CD4-positive, alpha-beta T cell treated with Interleukin-17A for 4 hours (primary cell): Measurements from ENCODE around the gene OR10R2.
"Not testable (repeated sequence)": the region's sequence is repeated elsewhere in the genome, so short reads cannot be mapped to it uniquely, and the experiment has no call there.

Experiments used
- DNase-seq: peaks from one replicate; pipeline ENCODE4 v3.0.0-alpha.2; 2020; ENCODE audit warnings: mixed read lengths

The OR10R2 gene, protein sequence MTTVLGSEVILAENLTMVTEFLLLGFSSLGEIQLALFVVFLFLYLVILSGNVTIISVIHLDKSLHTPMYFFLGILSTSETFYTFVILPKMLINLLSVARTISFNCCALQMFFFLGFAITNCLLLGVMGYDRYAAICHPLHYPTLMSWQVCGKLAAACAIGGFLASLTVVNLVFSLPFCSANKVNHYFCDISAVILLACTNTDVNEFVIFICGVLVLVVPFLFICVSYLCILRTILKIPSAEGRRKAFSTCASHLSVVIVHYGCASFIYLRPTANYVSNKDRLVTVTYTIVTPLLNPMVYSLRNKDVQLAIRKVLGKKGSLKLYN

DNA sequence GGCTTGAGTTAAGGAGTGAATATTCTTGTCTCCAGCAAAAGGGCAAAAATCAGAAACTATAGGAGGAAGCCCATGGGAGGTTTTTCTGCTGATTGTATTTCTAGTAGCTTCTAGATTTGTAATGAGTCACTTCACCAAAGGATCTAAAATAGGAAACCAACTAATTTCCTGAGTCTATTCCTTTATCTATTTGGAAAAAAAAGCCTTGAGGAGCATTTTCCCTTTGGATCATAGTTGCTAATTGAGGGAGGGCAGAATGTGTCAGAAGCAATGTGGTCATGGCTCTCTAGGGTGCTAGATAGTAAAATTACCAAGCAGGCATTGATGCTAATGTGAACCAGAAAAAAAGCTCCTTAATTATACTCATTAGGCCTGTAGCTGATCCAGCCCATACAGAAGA is at the start of gene OR10R2:
OR10R2 (plus strand) TSS at position 301 of the 400 bp plus-strand sequence. CDS start 106 bp downstream, outside the sequence.
- no peak for DNase-seq

DNA sequence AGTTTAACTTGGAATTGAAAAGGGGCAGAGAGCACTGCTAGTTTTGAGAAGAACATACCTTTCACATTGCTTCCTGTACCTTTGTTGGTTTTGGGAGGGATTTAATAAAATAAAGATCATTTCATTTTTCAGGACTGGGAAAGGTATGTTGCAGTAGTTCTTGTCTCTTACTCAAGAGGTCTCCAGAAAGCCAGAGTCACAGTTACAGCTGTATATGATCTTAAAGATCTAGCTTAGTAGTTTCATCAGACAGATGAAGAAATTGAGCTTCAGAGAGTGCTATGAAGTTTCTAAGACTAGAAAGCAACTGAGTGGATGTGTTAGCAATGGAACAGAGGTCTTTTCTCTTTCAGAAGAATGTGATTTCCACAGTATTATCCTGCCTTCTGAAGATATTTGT is 47.0 kb upstream of the OR10R2 start:
- DNase-seq: no peak

DNA sequence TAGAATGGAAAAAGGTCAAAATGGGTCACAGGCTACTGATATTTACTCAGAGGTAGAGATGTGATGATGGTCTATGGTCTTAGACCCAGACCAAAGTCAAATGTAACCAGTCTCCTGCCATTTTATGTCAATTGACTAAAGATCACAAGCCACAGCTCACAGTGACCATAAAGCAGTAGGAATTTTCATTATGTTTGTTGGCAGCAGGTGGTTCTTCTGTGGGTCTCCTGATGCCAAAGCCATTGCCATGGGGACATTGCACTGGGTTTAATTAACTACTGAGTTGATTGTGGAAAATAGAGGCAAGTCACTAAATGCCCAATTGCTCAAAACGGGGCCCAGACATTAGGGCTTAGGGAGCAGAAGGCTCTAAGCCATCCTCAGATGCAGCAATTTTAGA is 45.9 kb upstream of the OR10R2 start, which contains the start of gene OR10K2:
OR10K2 (minus strand) TSS at position 101 of the 400 bp plus-strand sequence. CDS start 5,371 bp downstream, outside the sequence.
- DNase-seq: no peak

DNA sequence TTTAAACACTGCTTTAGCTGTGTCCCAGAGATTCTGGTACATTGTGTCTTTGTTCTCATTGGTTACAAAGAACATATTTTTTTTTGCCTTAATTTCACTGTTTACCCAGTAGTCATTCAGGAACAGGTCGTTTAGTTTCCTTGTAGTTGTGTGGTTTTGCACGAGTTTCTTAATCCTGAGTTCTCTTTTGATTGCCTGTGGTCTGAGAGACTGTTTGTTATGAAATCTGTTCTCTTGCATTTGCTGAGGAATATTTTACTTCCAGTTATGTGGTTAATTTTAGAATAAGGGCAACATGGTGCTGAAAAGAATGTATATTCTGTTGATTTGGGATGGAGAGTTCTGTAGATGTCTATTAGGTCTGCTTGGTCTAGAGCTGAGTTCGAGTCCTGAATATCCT is 41.9 kb upstream of the OR10R2 start:
- DNase-seq: not testable (repeated sequence)

DNA sequence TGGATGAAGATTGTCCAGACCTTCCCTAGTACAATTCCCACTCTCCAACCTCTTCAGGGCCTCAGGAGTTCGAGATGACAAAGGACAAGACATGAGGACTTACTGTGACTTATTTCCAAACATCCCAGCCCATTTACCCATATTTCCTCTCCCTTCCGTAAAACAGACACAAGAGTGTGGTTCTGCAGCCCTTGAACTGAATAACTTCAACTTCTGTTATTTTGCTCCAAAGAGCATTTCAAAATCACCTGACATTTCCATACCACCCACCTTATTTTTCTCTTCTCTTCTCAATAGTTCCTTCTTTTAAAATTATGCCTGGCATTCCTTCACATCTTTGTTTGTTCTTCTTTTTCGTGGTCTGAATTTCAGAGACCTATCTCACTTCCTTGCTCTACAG is 37.3 kb upstream of the OR10R2 start:
- no peak for DNase-seq

DNA sequence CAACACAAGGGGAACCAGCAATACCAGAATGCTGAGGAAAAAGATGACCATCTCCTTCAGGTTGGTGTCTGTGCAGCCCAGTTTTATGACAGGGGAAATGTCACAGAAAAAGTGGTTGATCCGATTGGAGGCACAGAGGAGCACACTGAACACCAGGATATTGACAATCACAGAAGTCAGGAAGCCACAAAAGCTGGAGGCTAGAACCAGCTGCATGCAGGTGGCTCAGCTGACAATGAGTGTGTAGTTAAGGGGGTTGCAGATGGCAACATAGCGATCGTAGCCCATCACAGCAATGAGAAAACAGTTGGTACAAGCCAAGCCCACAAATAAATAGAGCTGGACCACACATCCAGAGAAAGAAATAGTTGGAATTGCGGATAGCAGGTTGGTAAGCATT is 26.6 kb upstream of the OR10R2 start:
- no peak for DNase-seq

DNA sequence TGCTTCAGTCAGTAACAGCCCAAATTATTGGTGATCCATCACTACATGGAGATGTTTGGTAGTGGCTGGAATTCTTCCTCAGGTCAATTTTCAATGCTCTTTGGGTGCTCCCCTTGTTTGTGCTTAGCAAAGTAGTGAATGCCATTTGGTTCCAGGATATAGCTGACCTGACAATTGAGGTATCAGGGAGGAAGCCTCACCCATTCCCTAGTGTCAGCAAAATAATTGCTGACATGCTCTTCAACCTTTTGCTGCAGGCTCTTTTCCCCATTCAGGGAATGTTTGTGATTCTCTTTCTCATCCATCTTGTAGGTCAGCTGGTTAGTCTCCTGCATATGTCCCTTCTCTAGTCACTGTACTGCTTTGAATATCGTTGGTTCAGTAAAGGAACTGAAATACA is 17.5 kb upstream of the OR10R2 start:
- no peak for DNase-seq

DNA sequence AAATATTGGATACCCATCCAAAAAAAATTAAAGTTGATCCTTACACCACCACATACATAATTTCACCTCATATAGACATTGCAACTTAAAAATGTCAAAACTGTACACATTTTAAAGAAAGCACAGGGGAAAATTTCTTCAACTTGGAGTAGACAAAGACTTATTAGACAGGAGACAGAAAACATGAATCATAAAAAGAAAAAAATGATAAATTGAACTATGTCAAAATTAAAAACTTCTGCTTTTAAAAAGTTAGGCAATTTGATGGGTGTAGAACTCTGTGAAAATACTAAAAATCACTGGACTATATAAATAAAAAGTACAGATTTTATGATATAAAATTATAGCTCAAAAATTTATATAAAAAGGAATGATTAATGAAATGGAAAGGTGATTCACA is 14.8 kb upstream of the OR10R2 start:
- no peak for DNase-seq

DNA sequence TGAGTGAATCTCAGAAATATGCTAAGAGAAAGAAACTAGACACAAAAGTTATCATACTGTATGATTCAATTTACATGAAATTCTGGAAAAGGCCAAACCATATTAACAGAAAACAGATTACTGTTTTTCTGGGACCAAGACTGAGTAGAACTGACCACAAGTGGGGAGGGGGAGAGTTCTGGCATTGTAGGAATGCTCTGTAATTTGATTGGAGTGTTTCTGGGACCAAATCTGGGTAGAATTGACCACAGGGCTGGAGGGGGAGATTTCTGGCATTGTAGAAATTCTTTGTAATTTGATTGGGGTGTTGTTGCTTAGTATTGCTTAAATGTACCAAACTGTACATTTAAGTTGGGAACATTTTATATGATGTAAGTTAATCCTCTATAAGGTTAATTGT is 13.8 kb upstream of the OR10R2 start:
- no peak for DNase-seq

DNA sequence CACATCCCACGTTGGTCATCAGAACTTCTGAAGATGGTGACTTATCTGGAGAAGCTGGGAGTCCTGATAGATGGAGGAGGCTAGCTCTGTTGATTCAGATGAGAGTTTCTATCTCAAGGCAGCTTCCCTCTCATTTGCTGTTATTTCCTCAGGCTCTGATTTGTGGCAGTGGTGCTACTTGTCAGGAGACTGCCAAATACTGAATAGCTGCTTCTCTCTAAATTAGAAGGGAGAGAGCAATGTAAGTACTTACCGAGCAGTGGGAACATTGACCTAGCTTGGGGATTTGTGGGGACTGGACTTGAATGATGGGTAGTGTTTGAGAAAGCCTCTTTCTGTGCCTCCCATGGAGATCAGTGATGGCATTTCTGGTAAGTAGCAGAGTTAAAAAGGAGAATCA is 10.5 kb upstream of the OR10R2 start, which contains the start of gene OR10K1:
OR10K1 (plus strand) TSS at position 301 of the 400 bp plus-strand sequence. CDS start 3,728 bp downstream, outside the sequence.
- no peak for DNase-seq

DNA sequence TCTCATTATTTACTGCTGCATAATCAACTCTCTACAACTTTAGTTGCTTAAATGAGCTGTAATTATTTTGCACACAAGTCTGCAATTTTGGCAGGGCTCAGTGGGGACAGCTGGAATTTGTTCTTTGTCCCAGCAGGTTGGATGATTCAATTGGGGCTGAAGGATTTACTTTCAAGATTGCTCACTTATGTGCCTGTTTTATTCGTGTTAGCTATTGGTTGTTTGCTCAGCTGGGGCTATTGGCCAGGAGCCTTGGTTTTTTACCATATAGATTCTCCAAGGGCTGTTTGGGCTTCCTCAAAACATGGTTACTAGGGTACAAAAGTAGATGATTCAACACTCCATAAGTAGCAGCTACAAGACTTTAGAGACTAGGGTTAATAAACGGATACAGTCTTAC is 13.4 kb downstream of the OR10R2 start:
- DNase-seq: no peak

DNA sequence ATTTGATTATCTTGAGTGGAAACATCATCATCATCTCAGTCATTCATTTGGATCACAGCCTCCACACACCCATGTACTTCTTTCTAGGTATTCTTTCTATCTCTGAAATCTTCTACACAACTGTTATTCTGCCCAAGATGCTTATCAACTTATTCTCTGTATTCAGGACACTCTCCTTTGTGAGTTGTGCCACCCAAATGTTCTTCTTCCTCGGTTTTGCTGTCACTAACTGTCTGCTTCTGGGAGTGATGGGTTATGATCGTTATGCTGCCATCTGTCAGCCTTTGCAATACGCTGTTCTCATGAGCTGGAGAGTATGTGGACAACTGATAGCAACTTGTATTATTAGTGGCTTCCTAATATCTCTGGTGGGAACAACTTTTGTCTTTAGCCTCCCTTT is 19.3 kb downstream of the OR10R2 start:
- no peak for DNase-seq

DNA sequence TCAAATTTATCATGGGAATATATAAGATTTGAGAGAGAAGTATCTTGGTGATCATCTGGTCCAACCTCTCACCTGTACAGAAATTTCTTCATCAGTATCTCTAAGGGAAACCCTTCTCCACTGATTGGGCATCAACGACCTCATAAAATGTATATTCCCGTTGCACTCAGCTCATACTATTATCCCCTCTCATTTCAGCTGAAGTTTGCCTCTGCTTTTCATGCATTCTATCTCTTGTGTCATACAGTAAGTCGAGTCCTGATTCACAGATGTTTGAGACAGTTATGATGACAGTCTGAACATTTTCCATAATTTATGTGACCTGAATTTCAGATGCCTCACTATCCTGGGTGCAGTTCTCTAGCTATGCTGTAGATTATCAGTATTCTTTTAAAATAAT is 21.0 kb downstream of the OR10R2 start:
- DNase-seq: no peak

DNA sequence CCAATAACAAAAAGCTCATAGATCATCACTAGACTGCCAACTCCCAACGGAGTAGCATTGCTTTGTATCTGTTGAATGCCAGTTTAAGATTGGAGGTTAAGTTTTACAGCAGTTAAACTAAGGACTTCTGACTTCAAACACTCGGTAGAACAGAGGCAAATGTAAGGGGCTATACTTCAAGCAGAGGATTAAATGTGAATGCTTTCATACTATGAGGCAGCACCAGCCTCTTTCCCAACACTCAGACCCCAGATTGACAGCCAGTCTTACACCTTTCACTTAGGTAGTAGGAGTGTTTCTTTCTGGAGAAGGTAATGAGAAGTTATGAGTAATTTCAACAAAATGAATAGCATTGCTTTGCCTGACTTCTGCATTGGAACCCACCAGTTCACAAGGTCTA is 22.8 kb downstream of the OR10R2 start:
- no peak for DNase-seq

DNA sequence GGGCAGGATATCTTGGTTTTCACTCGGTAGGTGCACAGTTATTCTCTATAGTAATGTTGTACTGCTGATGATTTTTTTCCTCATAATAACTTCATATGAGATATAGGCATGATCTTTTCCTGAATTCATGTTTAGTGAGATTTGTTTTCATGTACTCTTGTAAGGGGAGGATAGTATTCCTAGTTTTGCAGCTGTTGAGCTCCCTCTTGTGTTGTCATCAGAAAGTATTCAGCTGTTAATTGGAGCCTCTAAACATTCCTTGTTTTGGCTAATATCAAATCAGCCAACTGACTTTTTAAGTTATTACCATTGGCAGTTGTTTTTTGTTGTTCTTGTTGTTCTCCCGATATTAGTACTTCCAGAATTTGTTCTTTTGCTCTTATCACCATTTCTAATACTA is 24.4 kb downstream of the OR10R2 start:
- DNase-seq: no peak

DNA sequence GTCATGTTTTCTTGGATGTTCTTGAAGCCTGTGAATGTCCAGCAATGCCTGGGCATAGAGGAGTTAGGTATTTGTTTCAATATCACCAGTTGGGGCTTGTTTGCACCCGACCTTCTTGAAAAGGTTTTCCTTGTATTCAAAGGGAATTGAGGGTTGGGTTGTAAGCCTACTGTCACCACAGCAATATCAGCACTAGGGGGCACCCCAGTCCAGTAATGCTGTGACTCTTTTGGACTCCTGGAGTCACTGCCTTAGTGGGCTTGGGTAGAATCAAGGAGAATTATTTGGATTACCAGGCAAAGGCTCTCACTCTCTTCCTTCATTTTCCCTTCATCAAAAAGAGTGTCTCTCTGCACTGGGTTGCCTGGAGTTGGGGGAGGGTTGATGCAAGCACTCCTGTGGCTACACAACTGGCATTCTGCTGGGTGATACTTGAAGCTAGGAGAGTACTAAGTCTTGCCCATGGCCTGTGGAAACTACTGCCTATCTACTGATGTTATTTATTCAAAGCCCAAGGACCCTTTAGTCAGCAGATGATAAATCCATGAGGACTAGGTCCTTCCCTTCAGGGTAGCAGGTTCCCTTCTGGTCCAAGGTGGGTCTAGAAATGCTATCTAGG is 34.5 kb downstream of the OR10R2 start:
- peak; percentile 42 for DNase-seq

DNA sequence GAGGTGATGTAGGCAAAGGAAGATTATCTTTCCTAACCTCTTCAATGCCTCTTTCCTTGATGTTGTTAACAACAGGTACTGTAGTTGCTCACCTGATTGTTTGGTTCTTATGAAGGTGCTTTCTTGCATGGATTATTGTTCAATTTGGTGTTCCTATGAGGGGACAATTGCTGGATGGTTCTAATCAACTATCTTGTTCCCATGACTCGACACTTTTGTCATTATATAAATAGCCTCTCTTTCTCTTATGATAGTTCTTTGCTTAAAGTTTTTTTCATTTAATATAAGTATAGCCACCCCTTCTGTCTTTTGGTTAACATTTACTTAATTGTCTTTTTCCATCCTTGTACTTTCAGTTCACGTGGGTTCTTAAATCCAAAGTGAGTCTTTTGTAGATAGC is 35.5 kb downstream of the OR10R2 start:
- no peak for DNase-seq

DNA sequence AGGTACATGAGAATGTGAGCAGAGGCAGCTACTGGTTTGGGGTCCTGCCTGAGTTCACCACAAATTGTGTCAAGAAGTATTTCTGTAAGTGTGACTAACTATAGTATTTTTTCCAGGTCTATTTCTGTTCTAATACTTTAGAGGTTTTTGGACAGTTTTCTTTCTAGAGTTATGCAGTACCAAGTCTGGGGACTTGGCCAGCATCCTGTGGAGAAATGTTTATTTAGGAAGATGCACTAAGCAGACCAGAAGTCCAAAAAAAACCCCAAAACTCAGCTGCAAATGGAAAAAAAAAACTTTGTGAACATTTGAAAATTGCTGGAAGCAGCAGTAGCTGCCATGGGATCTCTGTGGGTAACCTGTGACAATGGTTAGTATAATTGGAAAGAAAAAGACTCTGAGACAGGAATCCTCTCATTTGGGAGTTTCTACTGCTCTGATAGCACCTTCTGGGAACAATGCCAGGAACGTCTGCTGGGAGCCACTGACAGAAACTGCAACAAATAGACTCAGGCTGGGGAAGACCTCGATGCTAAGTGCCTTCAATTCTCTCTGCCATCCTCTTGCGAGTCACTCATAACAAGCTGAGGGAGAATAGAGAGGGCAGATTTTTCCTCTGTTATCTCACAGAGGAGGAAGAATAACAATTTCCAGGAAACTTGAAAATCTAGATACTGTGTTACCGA is 37.6 kb downstream of the OR10R2 start:
- no peak for DNase-seq

DNA sequence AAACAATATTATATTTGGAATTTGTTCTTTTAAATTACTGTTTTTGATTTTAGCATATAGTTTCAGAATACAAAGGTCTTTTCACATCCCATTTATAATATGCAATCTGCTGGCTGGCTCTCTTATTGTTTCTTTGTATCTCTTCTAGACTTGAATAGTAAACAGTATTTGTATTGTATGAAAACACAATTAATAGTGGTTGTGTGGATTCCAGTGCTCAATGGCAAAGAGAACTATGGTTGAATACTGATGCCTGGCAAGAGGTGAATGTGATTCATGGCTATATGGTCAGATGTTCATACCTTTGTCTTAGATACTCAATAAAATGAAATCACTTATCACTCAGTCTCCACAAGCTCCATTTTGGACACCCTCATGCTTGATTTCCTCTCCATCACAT is 44.9 kb downstream of the OR10R2 start:
- DNase-seq: no peak

DNA sequence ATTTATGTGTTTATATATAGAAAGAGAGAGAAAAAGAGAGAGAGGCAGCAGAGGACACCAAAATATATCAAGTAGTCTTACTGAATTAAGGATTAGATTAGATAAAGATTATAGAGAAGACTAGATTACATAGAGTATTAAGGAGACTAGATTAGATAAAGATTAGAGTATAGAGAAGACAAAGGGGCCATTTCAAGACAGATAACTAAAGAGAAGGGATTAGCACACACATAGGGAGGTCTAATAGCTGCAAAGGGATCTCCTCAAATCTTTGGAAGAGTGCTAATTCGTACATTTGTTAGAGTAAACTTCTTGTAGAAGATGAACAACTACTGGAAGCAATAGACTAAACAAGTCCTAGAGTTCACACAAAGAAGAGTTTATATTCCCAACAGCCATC is 48.0 kb downstream of the OR10R2 start:
- no peak for DNase-seq

DNA sequence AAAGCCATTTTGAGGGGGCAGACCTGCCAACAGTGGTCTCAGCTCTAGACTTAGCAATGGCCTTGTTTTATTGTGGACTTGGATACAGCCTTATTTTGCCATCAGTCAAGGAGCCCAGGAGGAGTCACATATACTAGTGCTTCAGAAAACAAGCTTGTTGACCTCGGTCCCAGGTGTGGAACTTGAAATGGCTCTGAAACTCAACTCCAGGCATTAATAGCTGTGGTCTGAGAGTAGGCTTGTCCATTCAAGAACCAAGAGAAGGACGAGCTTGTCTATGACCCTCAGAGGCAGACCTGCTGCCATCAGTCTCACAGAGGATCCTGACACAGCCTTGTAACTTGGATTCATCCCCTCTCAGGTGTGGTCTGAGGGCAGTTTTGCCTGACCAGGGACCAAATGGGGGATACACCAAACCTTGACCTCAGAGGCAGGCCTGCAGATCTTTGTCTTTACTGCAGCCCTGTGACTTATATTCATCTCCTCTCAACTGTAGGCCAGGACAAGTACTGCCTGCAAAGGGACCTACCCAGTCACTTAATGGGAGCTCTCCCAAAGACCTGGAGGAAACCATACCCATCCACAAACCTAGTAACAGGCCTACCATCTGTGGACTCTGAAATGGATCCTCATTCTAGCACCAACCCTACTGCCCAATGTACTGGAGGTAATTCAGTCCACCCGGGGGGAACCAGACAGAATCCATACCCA is 49.1 kb downstream of the OR10R2 start:
- no peak for DNase-seq

DNA sequence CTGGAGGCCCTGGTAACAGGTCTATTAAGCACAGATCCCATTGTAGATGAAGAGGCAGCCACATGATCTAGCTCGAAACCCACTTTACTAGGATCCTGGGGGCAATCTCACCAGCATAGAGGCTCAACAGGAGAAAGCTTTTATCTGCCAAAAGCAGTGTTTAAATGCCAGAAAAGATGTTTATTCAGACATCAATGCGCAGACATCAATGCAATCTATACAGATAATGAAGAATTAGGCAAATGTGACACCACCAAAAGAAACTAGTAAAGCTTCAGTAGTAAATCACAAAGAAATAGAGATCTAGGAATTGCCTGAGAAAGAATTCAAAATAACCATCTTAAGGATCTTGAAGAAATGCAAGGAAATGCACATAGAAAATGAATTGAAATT is 49.6 kb downstream of the OR10R2 start:
- DNase-seq: no peak

DNA sequence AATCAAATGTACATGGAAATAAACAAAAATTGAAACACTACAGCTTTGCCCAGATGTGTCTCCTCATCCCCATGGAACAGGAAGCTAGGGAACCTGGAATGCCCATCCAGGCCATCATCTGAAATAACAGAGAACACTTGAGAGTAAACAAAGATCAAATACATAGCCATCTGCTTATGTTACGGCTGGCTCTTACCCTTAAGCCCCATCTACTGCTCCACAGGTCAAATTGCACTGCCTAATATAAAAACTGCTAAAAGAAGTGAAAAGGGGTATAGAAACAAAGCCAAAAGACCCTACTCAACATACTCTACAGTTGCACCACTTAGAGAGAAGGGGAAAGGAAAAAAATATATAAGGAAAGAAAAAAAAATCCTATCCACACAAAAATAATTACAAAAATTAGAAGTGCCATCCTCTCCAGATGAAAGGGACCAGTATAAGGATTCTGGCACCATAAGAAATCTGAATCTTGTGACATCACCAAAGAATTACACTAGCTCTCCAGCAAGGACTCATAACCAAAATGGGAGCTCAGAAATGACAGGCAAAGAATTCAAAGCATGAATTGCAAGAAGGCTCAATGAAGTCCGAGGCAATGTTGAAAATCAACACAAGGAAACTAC is 55.3 kb downstream of the OR10R2 start:
- no peak for DNase-seq
